GM12872 (cell line): ENCODE measurements around the gene HTT.

Experiments used
- CTCF ChIP-seq: IDR thresholded peaks from 3 replicates; pipeline ENCODE4 v1.5.1; 2011; ENCODE audit warnings: low read depth, mild to moderate bottlenecking, low read length, moderate library complexity; ENCODE audit not compliant: insufficient read depth

HTT gene

DNA sequence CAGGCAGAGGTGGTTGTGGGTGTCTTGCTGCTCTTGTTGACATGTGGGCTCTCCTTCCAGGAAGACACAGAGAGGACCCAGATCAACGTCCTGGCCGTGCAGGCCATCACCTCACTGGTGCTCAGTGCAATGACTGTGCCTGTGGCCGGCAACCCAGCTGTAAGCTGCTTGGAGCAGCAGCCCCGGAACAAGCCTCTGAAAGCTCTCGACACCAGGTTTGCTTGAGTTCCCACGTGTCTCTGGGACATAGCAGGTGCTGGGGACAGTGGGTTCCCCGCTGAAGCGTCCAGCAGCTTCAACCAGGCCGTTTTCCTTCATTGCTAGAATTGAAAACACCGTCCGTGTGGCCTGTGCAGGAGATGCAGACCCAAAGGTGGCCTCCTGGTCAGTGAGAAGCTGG lies 148.9 kb downstream of the HTT start:
- no peak for TF ChIP-seq CTCF

DNA sequence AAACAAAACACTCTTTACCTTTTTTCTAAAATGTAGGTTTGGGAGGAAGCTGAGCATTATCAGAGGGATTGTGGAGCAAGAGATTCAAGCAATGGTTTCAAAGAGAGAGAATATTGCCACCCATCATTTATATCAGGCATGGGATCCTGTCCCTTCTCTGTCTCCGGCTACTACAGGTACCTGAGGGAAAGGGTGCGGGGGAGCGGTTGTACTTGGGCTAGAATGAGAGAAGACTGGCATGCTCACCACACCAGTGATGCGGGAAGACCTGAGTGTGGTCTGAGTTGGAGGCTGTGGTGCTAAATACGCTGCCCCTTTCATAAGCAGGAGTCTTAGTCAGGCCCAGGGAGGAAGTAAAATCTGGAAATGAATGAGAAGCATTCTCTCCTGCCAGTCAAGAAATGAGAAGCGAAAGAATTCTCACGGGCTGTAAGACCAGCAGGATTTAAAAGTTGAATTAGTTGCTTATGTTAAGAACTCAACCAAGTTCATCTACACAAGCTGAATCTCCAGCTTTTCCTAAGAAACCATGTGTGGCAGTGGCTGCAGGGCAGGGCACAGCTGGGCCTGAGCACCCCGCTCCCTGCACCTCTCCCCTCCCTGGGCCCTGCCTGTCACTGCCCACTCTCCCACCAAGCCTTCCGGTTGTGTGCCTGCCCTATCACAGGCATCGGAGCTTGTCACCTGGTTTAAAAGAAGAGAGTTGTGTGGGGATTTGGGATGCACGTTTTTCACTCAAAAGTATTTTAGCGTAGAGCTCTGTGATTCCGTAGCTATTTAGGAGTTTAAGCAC lies 149.7 kb downstream of the HTT start:
- TF ChIP-seq CTCF: no peak

- TF ChIP-seq CTCF: no peak
Observed at GRCh38 chr4:3225071-3225850, 150.8 kb downstream of the HTT start.

DNA sequence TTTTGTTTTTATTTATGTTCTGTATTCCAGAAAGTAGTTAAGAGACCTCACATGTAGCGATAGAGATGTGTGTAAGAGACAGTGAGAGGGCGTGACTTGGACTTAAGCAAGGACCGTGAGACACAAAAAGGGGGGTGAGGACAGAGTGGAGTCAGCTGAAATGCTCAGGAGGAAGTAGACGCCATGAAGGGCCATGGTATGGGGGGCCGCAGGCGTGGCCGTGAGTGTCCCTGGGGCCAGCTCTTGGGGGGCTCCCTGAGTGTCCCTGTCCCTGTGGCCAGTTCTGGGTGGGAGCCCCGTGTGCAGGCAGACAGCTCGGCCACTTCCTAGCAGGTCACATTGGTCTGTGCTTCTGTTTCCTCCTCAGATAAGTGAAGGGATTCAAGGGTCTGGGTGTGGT lies 151.5 kb downstream of the HTT start:
- no peak for TF ChIP-seq CTCF

GRCh38 chr4:3226467-3226866 lies 152.0 kb downstream of the HTT start:
- no peak for TF ChIP-seq CTCF

DNA sequence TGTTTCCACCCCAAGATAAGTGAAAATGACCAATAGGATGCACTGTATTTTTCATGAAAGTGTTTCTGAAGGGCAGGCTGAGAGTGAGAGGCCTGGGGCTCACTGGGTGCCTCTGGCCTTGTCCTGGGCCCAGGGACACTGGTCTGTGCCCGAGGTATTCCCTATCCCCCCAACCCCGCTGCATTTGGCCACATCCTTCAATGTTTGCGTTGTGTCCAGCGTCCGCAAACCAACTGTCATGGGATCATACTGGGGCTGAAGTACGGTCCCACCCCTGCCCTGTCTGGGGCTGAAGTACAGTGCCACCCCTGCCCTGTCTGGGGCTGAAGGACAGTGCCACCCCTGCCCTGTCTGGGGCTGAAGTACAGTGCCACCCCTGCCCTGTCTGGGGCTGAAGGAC lies 152.5 kb downstream of the HTT start:
- TF ChIP-seq CTCF: no peak

GRCh38 chr4:3227878-3228675 lies 153.6 kb downstream of the HTT start:
- no peak for TF ChIP-seq CTCF
